Activated T-helper 1 cell treated with anti-CD3 and anti-CD28 coated beads, Interleukin-12 subunit alpha, Interleukin-12 subunit beta, Interleukin-2, Interleukin-4 antibody, amounts not matched to agents 30 ng/mL and 10 ng/mL and 1 ng/mL, durations not matched to agents 14 hours and 24 hours and 36 hours (primary cell): ENCODE measurements around the gene WDR90. TPM values are rescaled to one million over a fixed set of nuclear protein-coding genes. Genes with fewer than 3 reads are reported as not detected.

Experiments used
- DNase-seq: peaks from one replicate; pipeline ENCODE4 v3.0.0; 2021; ENCODE audit warnings: low spot score
- H3K27ac Mint-ChIP-seq: one replicate; pipeline ENCODE4 v1.8.0; 2021; ENCODE audit warnings: mild to moderate bottlenecking, mixed read lengths
- H3K27me3 Mint-ChIP-seq: one replicate; pipeline ENCODE4 v1.8.0; 2022; ENCODE audit warnings: mild to moderate bottlenecking, moderate library complexity, mixed read lengths; ENCODE audit not compliant: insufficient read depth
- H3K36me3 Mint-ChIP-seq: one replicate; pipeline ENCODE4 v1.8.0; 2021; ENCODE audit warnings: low read depth, mixed read lengths
- H3K4me1 Mint-ChIP-seq: one replicate; pipeline ENCODE4 v1.8.0; 2021; ENCODE audit warnings: low read depth, mixed read lengths
- H3K4me3 Mint-ChIP-seq: one replicate; pipeline ENCODE4 v1.8.0; 2021; ENCODE audit warnings: mild to moderate bottlenecking, moderate library complexity, mixed read lengths
- H3K9me3 Mint-ChIP-seq: one replicate; pipeline ENCODE4 v1.8.0; 2021; ENCODE audit warnings: mixed read lengths
- intact Hi-C: fragments of 100-400 bp; cut with micrococcal nuclease; formaldehyde crosslinking; loops from one replicate; pipeline ENCODE4 v1.15.1; 2024
- total RNA-seq: library from RNA; stranded (reverse); gene quantifications from 2 replicates; pipeline ENCODE4 v1.2.3, GENCODE V29; 2022

Gene WDR90
- total RNA-seq, 1 donor from 2014 or later: 82.3 TPM

- peaks cover 7% of the 10 kb centered on the region for H3K27me3 Mint-ChIP-seq
- H3K36me3 Mint-ChIP-seq: peaks cover 7% of the 10 kb centered on the region
- intact Hi-C loops: no loop called here
- no peak within 1 kb of the TSS for H3K4me3 Mint-ChIP-seq
- no peak for DNase-seq
- H3K4me1 Mint-ChIP-seq: no peaks in the 10 kb centered on the region
- no peaks in the 10 kb centered on the region for H3K9me3 Mint-ChIP-seq
- H3K27ac Mint-ChIP-seq: no peak within 1 kb of the TSS
Observed at GRCh38 chr16:674968-675883, 26.1 kb downstream of the WDR90 start, which contains the start of gene RHBDL1. Gene RHBDL1, plus strand, starts transcription at chr16:675671. Its CDS starts 120 bp downstream, at chr16:675791.

GRCh38 chr16:675884-676564, 26.9 kb downstream of the WDR90 start:
- no peak overlapping the region for H3K27ac Mint-ChIP-seq
- no peaks in the 10 kb centered on the region for H3K4me1 Mint-ChIP-seq
- H3K36me3 Mint-ChIP-seq: peaks cover 6% of the 10 kb centered on the region
- intact Hi-C loops: no loop called here
- no peak for DNase-seq
- H3K4me3 Mint-ChIP-seq: no peak overlapping the region
- peaks cover 7% of the 10 kb centered on the region for H3K27me3 Mint-ChIP-seq
- H3K9me3 Mint-ChIP-seq: no peaks in the 10 kb centered on the region

GRCh38 chr16:676565-676902, 27.4 kb downstream of the WDR90 start:
- H3K4me3 Mint-ChIP-seq: no peak overlapping the region
- no peaks in the 10 kb centered on the region for H3K4me1 Mint-ChIP-seq
- no peak for DNase-seq
- intact Hi-C loops: no loop called here
- H3K27me3 Mint-ChIP-seq: peaks cover 7% of the 10 kb centered on the region
- H3K27ac Mint-ChIP-seq: no peak overlapping the region
- H3K9me3 Mint-ChIP-seq: no peaks in the 10 kb centered on the region
- peaks cover 8% of the 10 kb centered on the region for H3K36me3 Mint-ChIP-seq

- intact Hi-C loops: no loop called here
- H3K9me3 Mint-ChIP-seq: no peaks in the 10 kb centered on the region
- peaks cover 7% of the 10 kb centered on the region for H3K27me3 Mint-ChIP-seq
- peaks cover 12% of the 10 kb centered on the region for H3K36me3 Mint-ChIP-seq
- DNase-seq: no peak
- H3K4me1 Mint-ChIP-seq: no peaks in the 10 kb centered on the region
- no peak overlapping the region for H3K4me3 Mint-ChIP-seq
- H3K27ac Mint-ChIP-seq: no peak overlapping the region
Observed at GRCh38 chr16:676913-677312, 27.7 kb downstream of the WDR90 start.

- Mint-ChIP-seq H3K27ac (no peak overlapping the region), H3K4me3 (no peak overlapping the region), H3K36me3 (peaks cover 17% of the 10 kb centered on the region), H3K4me1 (peaks cover 3% of the 10 kb centered on the region), H3K9me3 (no peaks in the 10 kb centered on the region), H3K27me3 (peaks cover 7% of the 10 kb centered on the region)
- intact Hi-C loops: no loop called here
- no peak for DNase-seq
Observed at GRCh38 chr16:677316-678190, 28.4 kb downstream of the WDR90 start.

GRCh38 chr16:678209-678857, 29.2 kb downstream of the WDR90 start:
- intact Hi-C loops: no loop called here
- H3K9me3 Mint-ChIP-seq: no peaks in the 10 kb centered on the region
- peaks cover 12% of the 10 kb centered on the region for H3K36me3 Mint-ChIP-seq
- peaks cover 5% of the 10 kb centered on the region for H3K4me1 Mint-ChIP-seq
- peaks cover 7% of the 10 kb centered on the region for H3K27me3 Mint-ChIP-seq
- H3K4me3 Mint-ChIP-seq: no peak overlapping the region
- DNase-seq: no peak
- no peak overlapping the region for H3K27ac Mint-ChIP-seq

GRCh38 chr16:678858-679813, 30.0 kb downstream of the WDR90 start:
- Mint-ChIP-seq H3K27ac (peak overlapping the region; percentile 58), H3K27me3 (peaks cover 7% of the 10 kb centered on the region), H3K36me3 (peaks cover 12% of the 10 kb centered on the region), H3K4me1 (peaks cover 5% of the 10 kb centered on the region), H3K4me3 (peak overlapping the region; percentile 79), H3K9me3 (no peaks in the 10 kb centered on the region)
- intact Hi-C loops: loop anchor here (1.0 kb wide), 4 partner anchors 19 to 90 kb away; partner anchors contain the start of genes METTL26 and WDR90
- peak; percentile 40 for DNase-seq

GRCh38 chr16:679814-680624, 30.9 kb downstream of the WDR90 start, which contains the start of gene STUB1:
Gene STUB1, plus strand, starts transcription at chr16:680410. Its CDS starts 116 bp downstream, at chr16:680526.
- no peaks in the 10 kb centered on the region for H3K9me3 Mint-ChIP-seq
- peaks cover 5% of the 10 kb centered on the region for H3K4me1 Mint-ChIP-seq
- DNase-seq: peak; percentile 83
- H3K27me3 Mint-ChIP-seq: peaks cover 4% of the 10 kb centered on the region
- peak within 1 kb of the TSS; percentile 84 for H3K4me3 Mint-ChIP-seq
- peak within 1 kb of the TSS; percentile 55 for H3K27ac Mint-ChIP-seq
- peaks cover 12% of the 10 kb centered on the region for H3K36me3 Mint-ChIP-seq
- intact Hi-C loops: loop anchor here (1.0 kb wide), 6 partner anchors 13 to 91 kb away; partner anchors contain the start of genes METRN, METTL26 and WDR90

- H3K9me3 Mint-ChIP-seq: no peaks in the 10 kb centered on the region
- no peak overlapping the region for H3K27ac Mint-ChIP-seq
- intact Hi-C loops: loop anchor here (1.0 kb wide), 2 partner anchors 13 to 35 kb away; partner anchors contain the start of gene METRN
- H3K4me1 Mint-ChIP-seq: peaks cover 5% of the 10 kb centered on the region
- peak overlapping the region; percentile 83 for H3K4me3 Mint-ChIP-seq
- peaks cover 12% of the 10 kb centered on the region for H3K36me3 Mint-ChIP-seq
- H3K27me3 Mint-ChIP-seq: no peaks in the 10 kb centered on the region
- DNase-seq: no peak
Observed at GRCh38 chr16:680625-680945, 31.4 kb downstream of the WDR90 start.

GRCh38 chr16:680967-681745, 32.0 kb downstream of the WDR90 start:
- Mint-ChIP-seq H3K36me3 (peaks cover 12% of the 10 kb centered on the region), H3K4me3 (peak overlapping the region; percentile 83), H3K27ac (no peak overlapping the region), H3K9me3 (no peaks in the 10 kb centered on the region), H3K4me1 (peaks cover 5% of the 10 kb centered on the region), H3K27me3 (no peaks in the 10 kb centered on the region)
- no peak for DNase-seq
- intact Hi-C loops: loop anchor here (1.0 kb wide), 2 partner anchors 14 to 34 kb away; partner anchors contain the start of gene METRN
